ENCODE measurements around the gene HBG1. TPM values are rescaled to one million over a fixed set of nuclear protein-coding genes. Genes with fewer than 3 reads are reported as not detected.

HBG1 gene
- polyA plus RNA-seq, 1 experiment = not detected

- TF ChIP-seq CTCF (IDR thresholded peaks at IDR 0.05; ENCODE audit: insufficient read depth, low read depth, low read length) = no peak
- no peaks in the 10 kb centered on the region for H3K27me3 ChIP-seq (ENCODE audit: control insufficient read depth, insufficient read depth, low read length)
- DNase-seq (ENCODE audit: low read depth) = no peak
- no peak overlapping the region for H3K4me3 ChIP-seq (ENCODE audit: low read depth, low read length)
- ChIA-PET POLR2A (no interaction called here), CTCF (interaction anchor here (0.6 kb wide), 1 partner anchor 17 kb away, joined by 3 read pairs; no protein-coding TSS in a partner anchor)
- H3K36me3 ChIP-seq (ENCODE audit: control insufficient read depth, insufficient read depth, low read length) = no peaks in the 10 kb centered on the region
Observed at GRCh38 chr11:5228124-5228523, 21.5 kb downstream of the HBG1 start.

- no peak for TF ChIP-seq CTCF (IDR thresholded peaks at IDR 0.05; ENCODE audit: insufficient read depth, low read depth, low read length)
- no peaks in the 10 kb centered on the region for H3K36me3 ChIP-seq (ENCODE audit: control insufficient read depth, insufficient read depth, low read length)
- H3K27me3 ChIP-seq (ENCODE audit: control insufficient read depth, insufficient read depth, low read length) = no peaks in the 10 kb centered on the region
- no peak for DNase-seq (ENCODE audit: low read depth)
- CTCF ChIA-PET = interaction anchor here (0.6 kb wide), 1 partner anchor 17 kb away, joined by 3 read pairs; no protein-coding TSS in a partner anchor
- H3K4me3 ChIP-seq (ENCODE audit: low read depth, low read length) = no peak overlapping the region
- POLR2A ChIA-PET = no interaction called here
Observed at GRCh38 chr11:5227681-5228080, 22.0 kb downstream of the HBG1 start.

- TF ChIP-seq CTCF (IDR thresholded peaks at IDR 0.05; ENCODE audit: insufficient read depth, low read depth, low read length) = no peak
- ChIA-PET CTCF (interaction anchor here (0.6 kb wide), 1 partner anchor 105 kb away, joined by 3 read pairs; no protein-coding TSS in a partner anchor), POLR2A (no interaction called here)
- Histone ChIP-seq H3K27me3 (ENCODE audit: control insufficient read depth, insufficient read depth, low read length) (no peaks in the 10 kb centered on the region), H3K36me3 (ENCODE audit: control insufficient read depth, insufficient read depth, low read length) (no peaks in the 10 kb centered on the region), H3K4me3 (ENCODE audit: low read depth, low read length) (no peak within 1 kb of the TSS)
- no peak for DNase-seq (ENCODE audit: low read depth)
Observed at GRCh38 chr11:5226732-5227310, 22.8 kb downstream of the HBG1 start, which contains the start of gene HBB. TSS of gene HBB (minus strand) at chr11:5227071. CDS start at chr11:5227021, 50 bp downstream.

GRCh38 chr11:5225480-5225871 lies 24.2 kb downstream of the HBG1 start:
- no peaks in the 10 kb centered on the region for H3K27me3 ChIP-seq (ENCODE audit: control insufficient read depth, insufficient read depth, low read length)
- H3K36me3 ChIP-seq (ENCODE audit: control insufficient read depth, insufficient read depth, low read length) = no peaks in the 10 kb centered on the region
- ChIA-PET POLR2A (no interaction called here), CTCF (no interaction called here)
- H3K4me3 ChIP-seq (ENCODE audit: low read depth, low read length) = no peak overlapping the region
- TF ChIP-seq CTCF (IDR thresholded peaks at IDR 0.05; ENCODE audit: insufficient read depth, low read depth, low read length) = no peak
- DNase-seq (ENCODE audit: low read depth) = no peak

GRCh38 chr11:5224538-5225479 lies 24.8 kb downstream of the HBG1 start:
- H3K4me3 ChIP-seq (ENCODE audit: low read depth, low read length) = no peak overlapping the region
- TF ChIP-seq CTCF (IDR thresholded peaks at IDR 0.05; ENCODE audit: insufficient read depth, low read depth, low read length) = no peak
- H3K27me3 ChIP-seq (ENCODE audit: control insufficient read depth, insufficient read depth, low read length) = no peaks in the 10 kb centered on the region
- DNase-seq (ENCODE audit: low read depth) = no peak
- ChIA-PET CTCF (interaction anchor here (0.5 kb wide), 1 partner anchor 37 kb away, joined by 6 read pairs; no protein-coding TSS in a partner anchor), POLR2A (no interaction called here)
- no peaks in the 10 kb centered on the region for H3K36me3 ChIP-seq (ENCODE audit: control insufficient read depth, insufficient read depth, low read length)

Measured in BJ (cell line).